ENCODE measurements around the gene CARD10. TPM values are rescaled to one million over a fixed set of nuclear protein-coding genes. Genes with fewer than 3 reads are reported as not detected.

The CARD10 gene
- total and polyA plus RNA-seq, 2 of the 13 experiments (the other 11 are each of a cell fraction or from before 2014, with no cell fraction given), result 35.2 to 55.8 TPM

- peak; percentile 26; the same call in 1 of the 2 replicates for TF ChIP-seq ZBED4 (CRISPR knock-in tag; IDR thresholded peaks at IDR 0.05; ENCODE audit: borderline replicate concordance)
- TF ChIP-seq ZBTB34 (CRISPR knock-in tag; IDR thresholded peaks at IDR 0.05), result no peak
- TF ChIP-seq SP1 (IDR thresholded peaks at IDR 0.05), result no peak
- no peak for TF ChIP-seq SP1 (CRISPR knock-in tag; IDR thresholded peaks at IDR 0.05)
- no peak for TF ChIP-seq MED8 (CRISPR knock-in tag; IDR thresholded peaks at IDR 0.05; ENCODE audit: insufficient replicate concordance)
- TF ChIP-seq FOXK2 (IDR thresholded peaks at IDR 0.05), result no peak
- TF ChIP-seq KAT7 (CRISPR knock-in tag; IDR thresholded peaks at IDR 0.05; ENCODE audit: borderline replicate concordance), result no peak
- no peak for TF ChIP-seq ZNF577 (CRISPR knock-in tag; IDR thresholded peaks at IDR 0.05; ENCODE audit: borderline replicate concordance, low read depth)
- no peak for TF ChIP-seq RERE (CRISPR knock-in tag; IDR thresholded peaks at IDR 0.05; ENCODE audit: low read depth)
- no peak for TF ChIP-seq IRF1 (CRISPR knock-in tag; IDR thresholded peaks at IDR 0.05; ENCODE audit: low read depth)
- no peak for TF ChIP-seq ZNF281 (CRISPR knock-in tag; IDR thresholded peaks at IDR 0.05; ENCODE audit: borderline replicate concordance)
- TF ChIP-seq HHEX (CRISPR knock-in tag; IDR thresholded peaks at IDR 0.05), result no peak
- TF ChIP-seq TGIF2 (CRISPR knock-in tag; IDR thresholded peaks at IDR 0.05), result no peak
- TF ChIP-seq ZNF891 (CRISPR knock-in tag; IDR thresholded peaks at IDR 0.05), result 0 out of 2 replicates have a peak, but pooled peaks have one; percentile 61
Observed at GRCh38 chr22:37502342-37503182, 16.7 kb downstream of the CARD10 start (continued).

Measured in HepG2 (cell line).